Measurements from ENCODE around the gene APOA4. TPM values are rescaled to one million over a fixed set of nuclear protein-coding genes. Genes with fewer than 3 reads are reported as not detected.
A peak's percentile ranks its signal among the peaks of the same experiment; 100 is the strongest.

APOA4 gene
- total and polyA plus RNA-seq, 9 of the 15 experiments (the other 6 are each of a cell fraction or from before 2014, with no cell fraction given): 0.07 TPM; not detected in 8

DNA sequence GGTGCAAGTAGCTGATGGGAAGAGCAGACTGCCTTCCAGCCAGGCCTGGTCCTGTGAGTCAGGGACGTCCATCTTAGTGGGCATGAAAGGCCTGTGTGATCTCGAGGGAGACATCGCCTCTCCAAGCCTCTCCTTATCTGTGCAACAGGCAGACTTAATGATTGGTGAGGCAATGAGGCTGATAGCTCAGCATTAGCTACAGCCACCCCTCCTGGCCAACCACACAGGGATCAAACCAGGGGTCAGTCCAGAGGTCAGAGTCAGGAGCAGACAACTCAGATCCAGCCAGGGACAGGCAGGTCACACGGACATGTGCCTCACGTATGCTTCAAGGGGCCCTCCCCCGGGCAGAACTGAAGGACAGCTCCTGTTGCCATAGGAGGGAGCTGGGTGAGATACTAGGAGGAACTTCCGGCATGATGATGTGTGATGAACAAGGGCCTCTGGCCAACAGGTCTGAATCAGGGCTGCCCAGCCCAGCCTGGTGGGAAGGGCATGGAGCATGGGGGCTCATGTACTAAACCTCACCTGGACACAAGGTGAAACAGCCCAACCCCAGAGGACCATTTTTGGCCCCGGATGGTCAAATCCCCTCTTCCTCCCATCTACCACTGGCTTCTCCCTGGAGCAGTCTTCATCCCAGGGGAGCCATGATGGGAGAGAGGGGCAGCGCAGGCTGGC is 3.8 kb upstream of the APOA4 start:
- intact Hi-C loops (cut with micrococcal nuclease) (no loop called here), in situ Hi-C loops (cut with MboI) (no loop called here)
- WGBS (ENCODE audit: insufficient coverage, low coverage, missing lambda C conversion rate): 19% methylated on average over 9 of the region's 9 CpGs
- ATAC-seq (peak; percentile 19), FAIRE-seq (no peak), DNase-seq (ENCODE audit: extremely low read depth in 1 of 4, low spot score in 3 of 4) (peak in 3 of 4 experiments; percentile 38 to 42 (median 39))
- Histone ChIP-seq H3K4me1 (replicated peaks in 1 of 2; ENCODE audit: control insufficient read depth in 2 of 2, insufficient read depth in 2 of 2, low read length in 2 of 2) (peaks cover 8 to 29% of the 10 kb centered on the region in 2 experiments; a peak in 4 of 5 replicates), H3K4me2 (ENCODE audit: insufficient read depth, low read length) (no peak overlapping the region; the same call in none of the 2 replicates), H3K9ac (ENCODE audit: insufficient read depth in 1 of 2, low read depth in 2 of 2, low read length in 2 of 2) (peak overlapping the region in 1 of 2 experiments; percentile 26; a peak in 1 of 4 replicates), H3K9me3 (replicated peaks; ENCODE audit: control insufficient read depth, insufficient read depth, low read depth, low read length) (no peaks in the 10 kb centered on the region), H3K36me3 (ENCODE audit: control insufficient read depth, insufficient read depth, low read length) (no peaks in the 10 kb centered on the region), H3K79me2 (ENCODE audit: control insufficient read depth, insufficient read depth, low read length) (no peaks in the 10 kb centered on the region), H3K27ac (ENCODE audit: extremely low read depth, low read depth, low read length) (no peak overlapping the region), H3K27me3 (ENCODE audit: control insufficient read depth in 2 of 2, insufficient read depth in 2 of 2, low read length in 2 of 2) (peaks cover 0 to 3% of the 10 kb centered on the region in 2 experiments; a peak in 1 of 5 replicates), H3K4me3 (no peak overlapping the region), H2AFZ (ENCODE audit: low read depth, low read length) (peak overlapping the region; percentile 43), H3K9me1 (ENCODE audit: control insufficient read depth, insufficient read depth, low read length) (no peaks in the 10 kb centered on the region), H4K20me1 (replicated peaks; ENCODE audit: control insufficient read depth, insufficient read depth, low read length) (no peaks in the 10 kb centered on the region)
- TF ChIP-seq, protein P1, sequence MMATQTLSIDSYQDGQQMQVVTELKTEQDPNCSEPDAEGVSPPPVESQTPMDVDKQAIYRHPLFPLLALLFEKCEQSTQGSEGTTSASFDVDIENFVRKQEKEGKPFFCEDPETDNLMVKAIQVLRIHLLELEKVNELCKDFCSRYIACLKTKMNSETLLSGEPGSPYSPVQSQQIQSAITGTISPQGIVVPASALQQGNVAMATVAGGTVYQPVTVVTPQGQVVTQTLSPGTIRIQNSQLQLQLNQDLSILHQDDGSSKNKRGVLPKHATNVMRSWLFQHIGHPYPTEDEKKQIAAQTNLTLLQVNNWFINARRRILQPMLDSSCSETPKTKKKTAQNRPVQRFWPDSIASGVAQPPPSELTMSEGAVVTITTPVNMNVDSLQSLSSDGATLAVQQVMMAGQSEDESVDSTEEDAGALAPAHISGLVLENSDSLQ (IDR thresholded peaks at IDR 0.05): peak; percentile 39; the same call in 1 of the 2 replicates
- TF ChIP-seq GABPA (tag; conservative IDR thresholded peaks at IDR 0.05; ENCODE audit: low read depth) (peak; percentile 30; the same call in 1 of the 2 replicates), HEY1 (CRISPR knock-in tag; IDR thresholded peaks at IDR 0.05; ENCODE audit: borderline replicate concordance) (no peak), CEBPG (CRISPR knock-in tag; IDR thresholded peaks at IDR 0.05) (peak; percentile 20; the same call in 1 of the 2 replicates), CEBPG (tag; conservative IDR thresholded peaks at IDR 0.05 in 1 of 2, IDR thresholded peaks at IDR 0.05 in 1 of 2) (no peak)
- ChIA-PET CTCF (ENCODE audit: low intra/inter-chr PET ratio) (no interaction called here), POLR2A (interaction anchor here (1.0 kb wide), 1 partner anchor 84 kb away, joined by 3 read pairs; no protein-coding TSS in a partner anchor)
- BruUV-seq (replicated peaks): no TSS peak
